Lung (tissue), 12 donors: ENCODE data around the gene LYZ. TPM values are rescaled to one million over a fixed set of nuclear protein-coding genes. Genes with fewer than 3 reads are reported as not detected.
A peak's percentile ranks its signal among the peaks of the same experiment; 100 is the strongest.

Source experiments
- ATAC-seq: fragments of 200-7000 bp; cut with Tn5 transposase; one replicate; pipeline ENCODE4 v1.9.1; 2020; ENCODE audit warnings: moderate number of reproducible peaks; ENCODE audit not compliant: insufficient read depth, low FRiP score
- DNase-seq, 3 donors: peaks; one replicate each; pipeline ENCODE4 v3.0.0-alpha.2; 2013 to 2017
- H3K27ac ChIP-seq, 2 donors: one replicate each; pipeline ENCODE4 v1.5.1; 2013; ENCODE audit warnings: mild to moderate bottlenecking in 2 of 2, moderate library complexity in 2 of 2, control low read depth in 1 of 2, inconsistent platforms in 1 of 2, low read depth in 1 of 2, low read length in 1 of 2
- H3K27me3 ChIP-seq, 3 donors: one replicate each; pipeline ENCODE4 v1.5.1; 2013; ENCODE audit warnings: low read length in 2 of 3; ENCODE audit not compliant: control insufficient read depth in 3 of 3, insufficient read depth in 3 of 3
- H3K36me3 ChIP-seq, 4 donors: one replicate each; pipeline ENCODE4 v1.5.1; 2013; ENCODE audit warnings: low read length in 4 of 4, mild to moderate bottlenecking in 1 of 4, moderate library complexity in 1 of 4; ENCODE audit not compliant: control insufficient read depth in 4 of 4, insufficient read depth in 4 of 4
- H3K4me1 ChIP-seq, 5 donors: one replicate each; pipeline ENCODE4 v1.5.1; 2013; ENCODE audit warnings: low read length in 5 of 5, mild to moderate bottlenecking in 2 of 5, moderate library complexity in 1 of 5; ENCODE audit not compliant: control insufficient read depth in 5 of 5, insufficient read depth in 5 of 5
- H3K4me3 ChIP-seq: one replicate; pipeline ENCODE4 v1.5.1; 2013; ENCODE audit warnings: mild to moderate bottlenecking, control low read depth, moderate library complexity
- H3K9ac ChIP-seq, 2 donors: one replicate each; pipeline ENCODE4 v1.5.1; 2013; ENCODE audit warnings: low read length in 2 of 2, control low read depth in 1 of 2; ENCODE audit not compliant: insufficient read depth in 1 of 2
- H3K9me3 ChIP-seq, 4 donors: one replicate each; pipeline ENCODE4 v1.5.1; 2013; ENCODE audit warnings: low read length in 3 of 4, mild to moderate bottlenecking in 1 of 4, moderate library complexity in 1 of 4; ENCODE audit not compliant: control insufficient read depth in 4 of 4, insufficient read depth in 3 of 4
- CTCF ChIP-seq: IDR thresholded peaks from 2 replicates; pipeline ENCODE4 v1.5.1; 2012; ENCODE audit warnings: mild to moderate bottlenecking; ENCODE audit errors: control extremely low read depth, extremely low read depth
- WGBS, 2 donors: extraction: QIAGEN DNeasy Blood & Tissue Kit; methylation state at CpG; one replicate each; pipeline ENCODE4 v1.1.7; 2013; 5-methylcytosine and 5-hydroxymethylcytosine counted together
- polyA plus RNA-seq, 2 donors: library from polyadenylated mRNA; stranded (reverse); fragments of 200-250 nt; gene quantifications; one replicate each; pipeline ENCODE4 v1.2.1, GENCODE V29; 2013
- total RNA-seq, 2 donors: library from RNA; depleted of rRNA in 1 of 2; stranded (reverse); fragments of >200 nt in 1 of 2; gene quantifications; one replicate each; pipeline ENCODE4 v1.2.1, GENCODE V29; 2014 to 2021
- donor health status: control.
- donor health status: control.
- donor health status: Bipolar disorder and iron deficiency.
- donor health status: healthy.
- donor health status: DM: yes; HTN: yes; CAD: no.

The LYZ gene
- total and polyA plus RNA-seq, 4 donors, result 171 to 448 (median 182) TPM

DNA sequence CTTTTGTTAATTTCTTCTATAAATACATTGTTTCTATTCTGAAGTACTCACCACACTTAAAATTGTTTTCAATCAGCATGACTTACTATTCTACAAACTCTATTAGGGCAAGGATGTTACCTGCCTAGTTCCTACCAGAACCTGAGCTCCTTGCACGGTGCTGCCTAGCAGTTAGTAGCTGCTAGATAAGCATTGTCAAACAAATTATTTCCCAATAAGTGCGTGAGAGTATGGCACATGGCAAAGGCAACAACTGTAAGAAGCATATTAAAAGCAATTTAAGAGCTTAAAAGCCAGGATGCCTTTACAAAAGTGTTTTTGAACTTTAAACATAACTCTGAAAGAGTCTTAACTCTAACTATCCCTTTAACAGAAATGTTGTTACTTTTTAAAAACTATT lies 8.2 kb upstream of the LYZ start:
- Histone ChIP-seq H3K4me1 (peaks cover 0 to 5% (median 0%) of the 10 kb centered on the region in 5 donors), H3K27ac (no peak overlapping the region), H3K9ac (no peak overlapping the region), H3K9me3 (no peaks in the 10 kb centered on the region), H3K27me3 (no peaks in the 10 kb centered on the region), H3K36me3 (no peaks in the 10 kb centered on the region), H3K4me3 (no peak overlapping the region)
- TF ChIP-seq CTCF, result no peak
- DNase-seq, result no peak
- WGBS, 2 donors, result 29 to 41% methylated on average over 2 of the region's 2 CpGs
- ATAC-seq, result no peak

- Histone ChIP-seq H3K27ac (peak overlapping the region in 1 of 2 donors; percentile 62), H3K9ac (no peak overlapping the region), H3K9me3 (no peaks in the 10 kb centered on the region), H3K4me1 (peaks cover 0 to 5% (median 0%) of the 10 kb centered on the region in 5 donors), H3K27me3 (no peaks in the 10 kb centered on the region), H3K36me3 (no peaks in the 10 kb centered on the region), H3K4me3 (no peak overlapping the region)
- DNase-seq (no peak), ATAC-seq (no peak)
- 42 to 49% methylated on average over 5 of the region's 5 CpGs for WGBS, 2 donors
- TF ChIP-seq CTCF, result no peak
These were observed 6.9 kb upstream of the LYZ start for GRCh38 chr12:69341328-69341727.

DNA sequence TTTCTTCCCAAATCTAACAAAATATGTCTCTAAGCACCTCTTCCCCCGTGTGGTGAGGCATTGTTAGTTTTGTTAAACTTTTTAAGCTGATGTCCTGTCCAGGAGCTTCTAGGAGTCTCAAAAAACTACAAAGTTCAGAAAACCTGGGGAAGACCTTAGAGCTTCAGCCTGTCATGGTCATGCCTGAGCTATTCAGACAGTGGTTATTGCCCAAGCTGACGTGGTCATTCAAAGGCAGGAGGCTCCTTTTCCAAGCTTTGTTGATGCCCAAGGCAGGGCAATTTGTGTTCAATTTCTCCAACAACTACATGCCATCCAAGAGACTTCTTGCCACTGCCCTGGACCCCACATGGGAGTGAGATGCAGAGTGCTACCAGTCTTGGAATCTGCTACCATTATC lies 5.8 kb upstream of the LYZ start:
- Histone ChIP-seq H3K9me3 (no peaks in the 10 kb centered on the region), H3K9ac (no peak overlapping the region), H3K27me3 (no peaks in the 10 kb centered on the region), H3K36me3 (no peaks in the 10 kb centered on the region), H3K4me1 (peaks cover 0 to 5% (median 0%) of the 10 kb centered on the region in 5 donors), H3K27ac (peak overlapping the region in 1 of 2 donors; percentile 29), H3K4me3 (no peak overlapping the region)
- no peak for DNase-seq
- no peak for TF ChIP-seq CTCF
- 38 to 62% methylated on average over 2 of the region's 2 CpGs for WGBS, 2 donors
- no peak for ATAC-seq

GRCh38 chr12:69343357-69343756 lies 4.8 kb upstream of the LYZ start:
- Histone ChIP-seq H3K4me3 (no peak overlapping the region), H3K9ac (no peak overlapping the region), H3K4me1 (peaks cover 0 to 5% (median 0%) of the 10 kb centered on the region in 5 donors), H3K36me3 (no peaks in the 10 kb centered on the region), H3K27ac (no peak overlapping the region), H3K9me3 (no peaks in the 10 kb centered on the region), H3K27me3 (no peaks in the 10 kb centered on the region)
- ATAC-seq (no peak), DNase-seq (no peak)
- 26 to 45% methylated on average over 3 of the region's 3 CpGs for WGBS, 2 donors
- TF ChIP-seq CTCF, result no peak
